ENCODE measurements around the gene EML6.
"Not testable (repeated sequence)": the region's sequence is repeated elsewhere in the genome, so short reads cannot be mapped to it uniquely, and the experiment has no call there.

Gene EML6

GRCh38 chr2:54965425-54965824, 242.0 kb downstream of the EML6 start:
- DNase-seq (ENCODE audit: low read depth in 2 of 2) = no peak

- DNase-seq (ENCODE audit: low read depth in 2 of 2) = no peak
Measured at GRCh38 chr2:54966165-54966832, 242.8 kb downstream of the EML6 start.

- no peak for DNase-seq (ENCODE audit: low read depth in 2 of 2)
Measured at GRCh38 chr2:54966837-54967236, 243.4 kb downstream of the EML6 start.

- DNase-seq (ENCODE audit: low read depth in 2 of 2) = no peak
Measured at GRCh38 chr2:54967269-54967668, 243.8 kb downstream of the EML6 start.

GRCh38 chr2:54967759-54968365, 244.4 kb downstream of the EML6 start:
- DNase-seq (ENCODE audit: low read depth in 2 of 2) = no peak

GRCh38 chr2:54968561-54969218, 245.2 kb downstream of the EML6 start:
- no peak for DNase-seq (ENCODE audit: low read depth in 2 of 2)

- DNase-seq (ENCODE audit: low read depth in 2 of 2) = no peak
Measured at GRCh38 chr2:54969295-54969939, 246.0 kb downstream of the EML6 start.

- DNase-seq (ENCODE audit: low read depth in 2 of 2) = no peak
Measured at GRCh38 chr2:54969940-54970338, 246.5 kb downstream of the EML6 start.

GRCh38 chr2:54975175-54975574, 251.7 kb downstream of the EML6 start:
- DNase-seq (ENCODE audit: low read depth in 2 of 2) = no peak

- no peak for DNase-seq (ENCODE audit: low read depth in 2 of 2)
Measured at GRCh38 chr2:54975598-54976492, 252.4 kb downstream of the EML6 start.

GRCh38 chr2:54977149-54977548, 253.7 kb downstream of the EML6 start:
- DNase-seq (ENCODE audit: low read depth in 2 of 2) = no peak

- DNase-seq (ENCODE audit: low read depth in 2 of 2) = no peak
Measured at GRCh38 chr2:54979321-54980044, 256.0 kb downstream of the EML6 start.

- DNase-seq (ENCODE audit: low read depth in 2 of 2) = no peak
Measured at GRCh38 chr2:54981385-54981784, 257.9 kb downstream of the EML6 start.

- no peak for DNase-seq (ENCODE audit: low read depth in 2 of 2)
Measured at GRCh38 chr2:54983345-54984220, 260.1 kb downstream of the EML6 start.

GRCh38 chr2:54984476-54984875, 261.0 kb downstream of the EML6 start:
- DNase-seq (ENCODE audit: low read depth in 2 of 2) = no peak

- no peak for DNase-seq (ENCODE audit: low read depth in 2 of 2)
Measured at GRCh38 chr2:54986264-54986663, 262.8 kb downstream of the EML6 start.

- DNase-seq (ENCODE audit: low read depth in 2 of 2) = no peak
Measured at GRCh38 chr2:54988612-54989011, 265.1 kb downstream of the EML6 start.

- DNase-seq (ENCODE audit: low read depth in 2 of 2) = not testable (repeated sequence)
Measured at GRCh38 chr2:54990694-54991093, 267.2 kb downstream of the EML6 start.

GRCh38 chr2:54995553-54995952, 272.1 kb downstream of the EML6 start:
- no peak for DNase-seq (ENCODE audit: low read depth in 2 of 2)

- no peak for DNase-seq (ENCODE audit: low read depth in 2 of 2)
Measured at GRCh38 chr2:54997826-54998225, 274.4 kb downstream of the EML6 start.
